ENCODE results near the gene TPK1.

Gene TPK1

DNA sequence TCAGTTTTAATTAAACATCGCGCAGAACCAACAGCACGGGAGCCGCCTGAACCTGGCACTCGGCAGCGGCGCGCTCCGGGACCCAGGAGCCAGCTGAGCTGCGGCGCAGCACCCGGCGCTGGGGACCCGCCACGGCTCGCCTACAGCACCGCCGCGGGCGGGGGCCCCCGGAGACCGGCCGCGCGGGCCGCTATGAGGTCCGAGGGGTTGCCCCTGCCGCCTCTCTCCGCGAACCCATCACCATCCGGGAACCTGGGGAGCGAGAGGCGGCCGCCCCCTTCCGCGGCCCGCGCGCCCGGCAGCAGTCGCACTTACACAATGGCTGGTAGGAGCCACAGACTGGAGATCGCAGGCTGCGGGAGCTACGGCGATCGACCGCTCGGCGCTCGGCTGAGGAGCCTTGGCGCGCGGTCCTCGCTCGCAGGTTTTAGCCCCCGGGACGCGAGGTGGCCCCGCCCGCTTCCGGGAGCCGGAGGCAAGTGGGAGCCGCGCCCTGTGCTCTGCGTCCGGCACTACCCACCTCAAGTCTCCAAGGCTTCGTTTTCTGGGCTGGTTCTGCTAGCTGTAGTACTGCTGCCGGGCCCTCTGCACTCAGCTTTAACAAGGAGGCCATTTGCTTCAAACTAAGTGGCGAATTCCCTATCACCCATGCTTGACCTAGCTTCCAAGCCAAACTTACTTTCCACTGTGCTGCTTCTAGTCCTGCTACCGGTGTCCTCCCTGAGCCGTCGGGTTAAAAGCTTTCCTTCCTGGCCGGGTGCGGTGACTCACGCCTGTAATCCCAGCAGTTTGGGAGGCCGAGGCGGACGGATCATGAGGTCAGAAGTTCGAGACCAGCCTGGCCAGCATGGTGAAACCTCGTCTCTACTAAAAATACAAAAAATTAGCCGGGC lies at the start of gene TPK1:
Gene TPK1, minus strand, starts transcription at position 402 of the 893 bp plus-strand sequence. CDS start 451 bp downstream, outside the sequence.
- TF ChIP-seq, protein P1, sequence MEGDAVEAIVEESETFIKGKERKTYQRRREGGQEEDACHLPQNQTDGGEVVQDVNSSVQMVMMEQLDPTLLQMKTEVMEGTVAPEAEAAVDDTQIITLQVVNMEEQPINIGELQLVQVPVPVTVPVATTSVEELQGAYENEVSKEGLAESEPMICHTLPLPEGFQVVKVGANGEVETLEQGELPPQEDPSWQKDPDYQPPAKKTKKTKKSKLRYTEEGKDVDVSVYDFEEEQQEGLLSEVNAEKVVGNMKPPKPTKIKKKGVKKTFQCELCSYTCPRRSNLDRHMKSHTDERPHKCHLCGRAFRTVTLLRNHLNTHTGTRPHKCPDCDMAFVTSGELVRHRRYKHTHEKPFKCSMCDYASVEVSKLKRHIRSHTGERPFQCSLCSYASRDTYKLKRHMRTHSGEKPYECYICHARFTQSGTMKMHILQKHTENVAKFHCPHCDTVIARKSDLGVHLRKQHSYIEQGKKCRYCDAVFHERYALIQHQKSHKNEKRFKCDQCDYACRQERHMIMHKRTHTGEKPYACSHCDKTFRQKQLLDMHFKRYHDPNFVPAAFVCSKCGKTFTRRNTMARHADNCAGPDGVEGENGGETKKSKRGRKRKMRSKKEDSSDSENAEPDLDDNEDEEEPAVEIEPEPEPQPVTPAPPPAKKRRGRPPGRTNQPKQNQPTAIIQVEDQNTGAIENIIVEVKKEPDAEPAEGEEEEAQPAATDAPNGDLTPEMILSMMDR (IDR thresholded peaks at IDR 0.05; ENCODE audit: low read depth, low read length, missing control alignments) = no peak
- peak; percentile 85 for DNase-seq
- Histone ChIP-seq H3K27me3 (replicated peaks) (no peaks in the 10 kb centered on the region), H3K36me3 (replicated peaks) (no peaks in the 10 kb centered on the region), H3K27ac (peak within 1 kb of the TSS; percentile 56), H3K4me3 (ENCODE audit: low read depth, low read length) (peak within 1 kb of the TSS; percentile 81)
- in situ Hi-C loops (cut with HindIII; ENCODE audit: low pct_ligation_motif_present, low sequenced_read_pairs) = no loop called here

DNA sequence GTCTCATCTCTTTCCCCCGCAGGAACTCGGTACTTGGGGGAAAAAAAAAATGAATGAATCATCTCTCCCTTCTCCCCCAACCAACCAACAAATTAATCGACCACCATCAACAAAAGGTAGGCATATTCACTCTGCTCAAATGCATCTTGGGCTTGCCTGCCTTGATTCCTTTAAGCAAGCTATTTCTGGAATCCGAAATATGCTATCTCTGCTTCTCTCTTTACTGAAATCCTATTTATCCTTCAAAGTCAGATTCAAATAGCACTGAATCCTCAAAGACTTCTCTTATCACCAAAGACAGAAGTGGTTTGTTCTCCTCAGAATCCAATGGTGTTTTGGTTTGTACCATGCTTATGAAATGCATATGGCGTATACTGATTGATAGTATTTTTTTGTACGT lies 49.6 kb upstream of the TPK1 start:
- DNase-seq = no peak
- TF ChIP-seq, protein P1 (IDR thresholded peaks at IDR 0.05; ENCODE audit: low read depth, low read length, missing control alignments) = no peak
- Histone ChIP-seq H3K36me3 (replicated peaks) (no peaks in the 10 kb centered on the region), H3K4me3 (ENCODE audit: low read depth, low read length) (no peak overlapping the region), H3K27me3 (replicated peaks) (no peaks in the 10 kb centered on the region), H3K27ac (no peak overlapping the region)
- in situ Hi-C loops (cut with HindIII; ENCODE audit: low pct_ligation_motif_present, low sequenced_read_pairs) = no loop called here

DNA sequence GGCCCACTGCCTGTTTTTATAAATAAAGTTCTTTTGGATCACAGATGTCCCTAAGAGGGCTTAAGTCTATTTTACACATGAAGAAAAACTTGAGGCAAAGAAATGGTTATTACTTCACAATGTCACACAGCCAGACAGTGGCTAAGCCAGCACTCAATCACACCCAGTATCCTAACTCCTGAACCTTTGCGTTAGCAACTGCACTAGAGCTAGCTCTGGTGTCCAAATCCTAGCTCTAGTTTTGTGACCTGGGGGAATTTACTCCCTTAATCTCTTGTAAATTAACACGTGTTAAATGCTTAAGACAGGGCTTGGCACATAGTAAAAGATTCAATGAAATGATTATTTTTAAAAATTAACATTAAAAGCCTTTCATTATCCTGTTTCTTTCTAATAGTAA lies 49.0 kb upstream of the TPK1 start:
- H3K27ac ChIP-seq = no peak overlapping the region
- no peak overlapping the region for H3K4me3 ChIP-seq (ENCODE audit: low read depth, low read length)
- H3K36me3 ChIP-seq (replicated peaks) = no peaks in the 10 kb centered on the region
- H3K27me3 ChIP-seq (replicated peaks) = no peaks in the 10 kb centered on the region
- in situ Hi-C loops (cut with HindIII; ENCODE audit: low pct_ligation_motif_present, low sequenced_read_pairs) = no loop called here
- no peak for DNase-seq
- TF ChIP-seq, protein P1 (IDR thresholded peaks at IDR 0.05; ENCODE audit: low read depth, low read length, missing control alignments) = no peak

DNA sequence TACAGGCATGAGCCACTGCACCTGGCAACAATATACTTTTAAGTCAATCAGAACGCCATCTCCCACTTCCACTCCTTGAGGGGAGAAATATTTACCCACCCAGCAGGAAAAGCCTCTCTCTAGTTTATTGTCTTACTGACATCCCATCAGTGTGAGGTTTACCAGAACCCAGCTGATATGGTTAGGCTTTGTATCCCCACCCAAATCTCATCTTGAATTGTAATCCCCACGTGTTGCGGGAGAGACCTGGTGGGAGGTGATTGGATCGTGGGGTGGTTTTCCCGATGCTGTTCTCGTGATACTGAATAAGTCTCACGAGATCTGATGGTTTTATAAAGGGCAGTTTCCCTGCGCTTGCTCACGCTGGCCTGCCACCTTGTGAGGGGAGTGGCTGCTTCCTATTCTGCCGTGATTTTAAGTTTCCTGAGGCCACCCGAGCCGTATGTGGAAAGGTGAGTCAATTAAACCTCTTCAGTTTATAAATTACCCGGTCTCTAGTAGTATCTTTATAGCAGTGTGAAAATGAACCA lies 37.5 kb upstream of the TPK1 start:
- H3K27ac ChIP-seq = no peak overlapping the region
- TF ChIP-seq, protein P1 (IDR thresholded peaks at IDR 0.05; ENCODE audit: low read depth, low read length, missing control alignments) = no peak

DNA sequence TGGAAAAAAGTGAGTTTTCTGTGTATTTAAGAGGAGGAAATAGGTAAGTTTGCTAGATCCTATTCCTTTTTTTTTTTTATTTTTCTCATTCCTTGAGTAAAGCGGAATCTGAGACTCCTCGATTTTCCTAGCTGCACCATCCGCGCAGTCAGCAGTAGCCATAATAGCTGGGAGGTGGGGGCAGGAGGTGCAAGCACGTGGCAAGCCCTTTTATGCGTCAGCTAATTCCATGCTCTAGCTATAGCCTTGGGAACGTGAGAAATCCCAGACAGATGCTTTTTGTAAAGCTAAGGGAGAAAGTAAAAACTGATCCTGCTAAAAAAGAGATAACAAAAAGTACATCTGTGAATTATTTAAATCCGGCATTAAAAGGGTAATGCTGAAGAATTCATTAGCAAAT lies 33.2 kb upstream of the TPK1 start:
- Histone ChIP-seq H3K4me3 (ENCODE audit: low read depth, low read length) (no peak overlapping the region), H3K27me3 (replicated peaks) (no peaks in the 10 kb centered on the region), H3K27ac (no peak overlapping the region), H3K36me3 (replicated peaks) (no peaks in the 10 kb centered on the region)
- in situ Hi-C loops (cut with HindIII; ENCODE audit: low pct_ligation_motif_present, low sequenced_read_pairs) = no loop called here
- TF ChIP-seq, protein P1 (IDR thresholded peaks at IDR 0.05; ENCODE audit: low read depth, low read length, missing control alignments) = no peak
- no peak for DNase-seq

More for the DNA sequence above, 37.5 kb upstream of the TPK1 start:
- Histone ChIP-seq H3K36me3 (replicated peaks) (no peaks in the 10 kb centered on the region), H3K4me3 (ENCODE audit: low read depth, low read length) (no peak overlapping the region), H3K27me3 (replicated peaks) (no peaks in the 10 kb centered on the region)
- DNase-seq = no peak
- in situ Hi-C loops (cut with HindIII; ENCODE audit: low pct_ligation_motif_present, low sequenced_read_pairs) = no loop called here
